ENCODE results near the gene GRB10.

Gene GRB10

DNA sequence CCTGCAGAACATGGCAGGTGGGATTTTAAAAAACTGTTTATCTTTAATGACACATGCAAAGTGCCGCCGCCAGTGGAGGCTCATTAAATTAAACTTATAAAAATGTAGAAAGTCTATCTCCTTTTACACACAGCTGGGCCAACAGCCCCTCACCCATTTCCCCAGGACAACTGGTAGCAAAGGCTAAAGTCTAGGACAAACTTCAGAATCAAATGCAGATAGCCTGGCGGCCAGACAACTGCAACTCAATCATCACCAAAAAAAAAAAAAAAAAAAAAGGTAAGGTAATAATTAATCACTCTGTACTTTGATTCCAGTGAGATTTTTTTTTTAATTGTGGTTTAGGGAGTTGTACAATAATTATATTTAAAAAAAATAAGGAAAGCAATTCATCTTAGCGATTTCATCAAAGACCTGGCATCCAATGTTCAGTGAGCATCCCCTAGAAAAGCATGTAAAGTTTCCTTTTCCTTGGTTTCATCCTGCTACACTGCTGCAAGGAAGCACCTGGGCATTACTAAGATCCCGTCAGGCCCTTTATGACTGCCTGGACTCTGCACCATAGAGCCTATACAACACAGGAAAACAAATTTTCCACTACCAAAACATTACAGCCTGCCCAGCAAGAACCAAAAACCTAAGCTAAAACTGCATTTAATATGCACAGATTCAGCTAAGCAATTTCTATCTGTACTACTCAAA, 98.5 kb downstream of the GRB10 start:
- ChIA-PET CTCF (no interaction called here), POLR2A (no interaction called here)
- TF ChIP-seq L3MBTL2 (conservative IDR thresholded peaks at IDR 0.05), result no peak
- TF ChIP-seq FOXM1 (IDR thresholded peaks at IDR 0.05; ENCODE audit: borderline replicate concordance), result no peak
- no peak for TF ChIP-seq TARDBP (IDR thresholded peaks at IDR 0.05)
- no peak for TF ChIP-seq ELF4 (IDR thresholded peaks at IDR 0.05)
- no peak for TF ChIP-seq HDGF (IDR thresholded peaks at IDR 0.05; ENCODE audit: borderline replicate concordance)
- no peak for DNase-seq (ENCODE audit: extremely low spot score)

DNA sequence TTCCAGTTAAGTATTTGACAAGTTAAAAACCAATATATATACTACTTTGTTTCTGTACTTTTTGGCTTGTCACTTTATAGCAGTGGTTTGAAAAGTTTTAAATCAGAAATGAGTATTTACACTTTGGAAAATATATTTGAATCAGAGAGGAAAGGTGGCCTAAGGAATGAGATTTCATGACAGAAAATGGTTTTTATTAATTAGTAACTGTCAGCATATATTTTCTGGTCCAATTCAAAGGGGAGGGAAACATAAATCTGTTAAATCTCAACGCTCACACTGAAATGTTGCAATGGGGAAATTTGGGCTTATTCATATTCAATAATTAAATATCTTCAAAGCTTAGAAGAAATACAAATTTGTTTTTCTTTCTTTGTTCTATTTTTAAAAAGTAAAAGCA, 100.1 kb downstream of the GRB10 start:
- DNase-seq (ENCODE audit: extremely low spot score), result no peak

DNA sequence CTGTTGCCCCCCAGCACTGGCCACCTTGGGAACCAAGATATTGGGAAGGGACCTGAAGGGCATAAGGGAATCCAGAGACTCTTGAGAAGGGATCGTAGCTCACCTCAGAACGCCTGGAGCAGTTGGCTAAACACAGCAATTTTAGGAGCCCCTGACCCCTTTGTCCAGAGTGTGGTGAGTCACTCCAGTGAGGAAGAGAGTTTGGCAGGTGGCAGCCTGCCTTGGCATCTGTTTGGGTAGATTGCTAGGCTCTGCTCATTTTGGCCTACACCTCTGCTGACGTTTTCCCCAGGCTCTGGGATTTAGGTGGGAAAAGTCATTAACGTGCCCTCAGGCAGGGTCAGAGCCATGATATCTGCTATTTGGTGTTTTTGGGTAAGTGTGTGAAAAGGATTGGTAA, 100.6 kb downstream of the GRB10 start:
- CTCF ChIA-PET, result no interaction called here
- TF ChIP-seq ELF4 (IDR thresholded peaks at IDR 0.05), result no peak
- TF ChIP-seq FOXM1 (IDR thresholded peaks at IDR 0.05; ENCODE audit: borderline replicate concordance), result no peak
- TF ChIP-seq, protein P1, sequence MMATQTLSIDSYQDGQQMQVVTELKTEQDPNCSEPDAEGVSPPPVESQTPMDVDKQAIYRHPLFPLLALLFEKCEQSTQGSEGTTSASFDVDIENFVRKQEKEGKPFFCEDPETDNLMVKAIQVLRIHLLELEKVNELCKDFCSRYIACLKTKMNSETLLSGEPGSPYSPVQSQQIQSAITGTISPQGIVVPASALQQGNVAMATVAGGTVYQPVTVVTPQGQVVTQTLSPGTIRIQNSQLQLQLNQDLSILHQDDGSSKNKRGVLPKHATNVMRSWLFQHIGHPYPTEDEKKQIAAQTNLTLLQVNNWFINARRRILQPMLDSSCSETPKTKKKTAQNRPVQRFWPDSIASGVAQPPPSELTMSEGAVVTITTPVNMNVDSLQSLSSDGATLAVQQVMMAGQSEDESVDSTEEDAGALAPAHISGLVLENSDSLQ (IDR thresholded peaks at IDR 0.05), result no peak
- TF ChIP-seq L3MBTL2 (conservative IDR thresholded peaks at IDR 0.05), result no peak
- no peak for TF ChIP-seq TARDBP (IDR thresholded peaks at IDR 0.05)
- TF ChIP-seq CTBP1 (IDR thresholded peaks at IDR 0.05; ENCODE audit: borderline replicate concordance), result no peak
- TF ChIP-seq BHLHE40 (IDR thresholded peaks at IDR 0.05; ENCODE audit: borderline replicate concordance), result no peak
- TF ChIP-seq ARNT (IDR thresholded peaks at IDR 0.05), result no peak
- no peak for TF ChIP-seq NFRKB (IDR thresholded peaks at IDR 0.05)
- TF ChIP-seq SUZ12 (IDR thresholded peaks at IDR 0.05), result no peak
- no peak for TF ChIP-seq ZNF384 (IDR thresholded peaks at IDR 0.05)
- no peak for TF ChIP-seq SP1 (IDR thresholded peaks at IDR 0.05)
- no peak for TF ChIP-seq FOXA1 (IDR thresholded peaks at IDR 0.05)
- TF ChIP-seq HDGF (IDR thresholded peaks at IDR 0.05; ENCODE audit: borderline replicate concordance), result no peak
- no peak for TF ChIP-seq FOXK2 (IDR thresholded peaks at IDR 0.05)
- no peak for TF ChIP-seq LEF1 (IDR thresholded peaks at IDR 0.05; ENCODE audit: borderline replicate concordance)
- POLR2A ChIA-PET, result no interaction called here
- DNase-seq (ENCODE audit: extremely low spot score), result no peak

More for the DNA sequence above, 100.1 kb downstream of the GRB10 start:
- ChIA-PET POLR2A (no interaction called here), CTCF (no interaction called here)
- TF ChIP-seq LEF1 (IDR thresholded peaks at IDR 0.05; ENCODE audit: borderline replicate concordance) (no peak), FOXA1 (IDR thresholded peaks at IDR 0.05) (no peak), TARDBP (IDR thresholded peaks at IDR 0.05) (no peak), SUZ12 (IDR thresholded peaks at IDR 0.05) (no peak), ZNF384 (IDR thresholded peaks at IDR 0.05) (no peak), L3MBTL2 (conservative IDR thresholded peaks at IDR 0.05) (no peak)

DNA sequence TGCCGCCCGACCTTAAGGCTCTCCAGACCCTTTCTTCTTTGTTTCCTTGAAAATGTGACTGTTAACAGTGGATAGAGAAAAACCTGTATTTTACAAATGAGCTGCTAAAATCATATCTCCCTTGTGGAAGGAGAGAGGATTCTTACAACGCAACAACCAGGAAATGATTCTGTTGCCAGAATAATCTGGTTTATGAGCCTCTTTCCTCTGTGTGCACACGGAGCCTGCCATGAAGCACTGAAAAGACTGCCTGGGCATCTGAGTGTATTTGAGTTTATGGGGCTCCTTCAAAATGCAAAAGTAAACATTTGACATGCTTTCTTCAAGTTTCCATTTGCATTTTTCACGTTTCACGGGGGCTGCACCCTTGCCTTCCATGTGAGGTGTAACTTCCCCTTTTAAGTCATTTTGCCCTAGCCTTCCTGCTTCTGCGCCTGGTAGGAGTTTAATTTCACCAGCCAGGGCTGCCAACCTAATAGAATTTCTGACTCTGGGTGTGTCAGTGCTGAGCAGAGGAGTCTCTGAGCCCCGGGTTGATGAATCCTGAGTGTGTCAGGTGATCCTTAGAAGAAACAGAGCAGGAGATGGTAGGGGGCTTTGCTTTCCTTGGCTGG, 101.2 kb downstream of the GRB10 start:
- CTCF ChIA-PET, result no interaction called here
- no peak for DNase-seq (ENCODE audit: extremely low spot score)

DNA sequence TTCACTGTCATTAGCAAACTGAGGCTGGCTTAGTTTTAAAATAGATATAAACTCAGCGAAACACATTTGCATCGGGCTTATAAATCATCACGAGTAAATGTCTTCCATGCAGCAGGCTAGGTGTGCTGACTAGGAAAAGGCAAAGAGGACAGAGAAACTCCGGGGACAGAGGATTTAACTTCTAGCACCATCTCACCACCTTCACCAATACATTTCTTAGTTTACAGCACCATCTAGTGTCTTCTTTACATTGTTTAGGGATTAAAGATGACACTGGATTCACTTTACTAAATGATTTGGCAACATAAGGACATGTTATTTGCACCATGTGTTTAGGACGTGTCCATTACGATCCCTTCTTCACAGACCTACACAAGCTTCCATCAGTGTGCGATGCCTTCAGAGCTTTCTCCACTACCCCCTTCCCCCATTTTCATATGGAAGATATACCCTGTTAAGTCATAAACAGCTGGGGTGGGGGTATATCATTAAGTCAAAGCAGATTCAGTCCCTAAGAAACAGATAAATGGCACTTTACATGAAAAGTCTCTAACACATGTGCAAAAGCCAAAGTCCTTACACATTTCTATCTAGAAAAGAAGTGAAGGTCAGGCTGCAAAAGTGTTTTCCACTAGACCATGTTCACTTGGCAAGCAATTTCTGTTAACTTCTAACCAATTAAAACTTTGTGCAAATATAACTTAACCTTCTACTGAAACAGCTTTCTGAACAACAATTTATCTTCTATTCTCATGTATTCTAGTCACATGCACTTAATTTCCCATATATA, 103.3 kb downstream of the GRB10 start:
- peak; percentile 22 for DNase-seq (ENCODE audit: extremely low spot score)
- POLR2A ChIA-PET, result no interaction called here

More for the DNA sequence above, 101.2 kb downstream of the GRB10 start:
- TF ChIP-seq SUZ12 (IDR thresholded peaks at IDR 0.05) (no peak), BHLHE40 (IDR thresholded peaks at IDR 0.05; ENCODE audit: borderline replicate concordance) (no peak), TARDBP (IDR thresholded peaks at IDR 0.05) (no peak), FOXM1 (IDR thresholded peaks at IDR 0.05; ENCODE audit: borderline replicate concordance) (no peak), HDGF (IDR thresholded peaks at IDR 0.05; ENCODE audit: borderline replicate concordance) (no peak), NFRKB (IDR thresholded peaks at IDR 0.05) (no peak), CTBP1 (IDR thresholded peaks at IDR 0.05; ENCODE audit: borderline replicate concordance) (no peak)
- POLR2A ChIA-PET, result no interaction called here

DNA sequence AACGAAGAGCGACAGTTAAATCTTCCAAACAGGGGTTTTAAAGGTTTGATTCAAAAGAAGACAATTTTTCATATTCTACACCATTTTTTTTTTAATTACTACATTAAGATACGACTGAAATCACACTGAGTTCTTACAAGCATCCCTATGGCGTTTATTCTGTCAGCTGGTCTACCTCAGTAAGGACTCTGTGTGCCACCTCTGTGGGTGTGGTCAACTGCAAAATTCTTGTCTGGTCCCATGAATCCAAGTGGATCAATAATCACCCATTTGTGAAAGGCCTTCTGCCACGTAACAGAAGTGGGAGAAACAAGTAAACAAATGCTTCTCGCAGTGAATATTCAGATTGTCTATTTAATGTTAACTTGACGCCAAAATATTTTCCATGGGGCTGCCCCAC, 104.1 kb downstream of the GRB10 start:
- TF ChIP-seq FOXA1 (IDR thresholded peaks at IDR 0.05), result no peak
- POLR2A ChIA-PET, result no interaction called here
- no peak for DNase-seq (ENCODE audit: extremely low spot score)
- CTCF ChIA-PET, result no interaction called here

More for the DNA sequence above, 103.3 kb downstream of the GRB10 start:
- CTCF ChIA-PET, result interaction anchor here (0.7 kb wide), 1 partner anchor 114 kb away, joined by 3 read pairs; the partner anchor contains the start of gene DDC
- no peak for TF ChIP-seq ARNT (IDR thresholded peaks at IDR 0.05)
- no peak for TF ChIP-seq LEF1 (IDR thresholded peaks at IDR 0.05; ENCODE audit: borderline replicate concordance)
- no peak for TF ChIP-seq TARDBP (IDR thresholded peaks at IDR 0.05)
- TF ChIP-seq FOXM1 (IDR thresholded peaks at IDR 0.05; ENCODE audit: borderline replicate concordance), result no peak
- no peak for TF ChIP-seq BHLHE40 (IDR thresholded peaks at IDR 0.05; ENCODE audit: borderline replicate concordance)
- TF ChIP-seq CTBP1 (IDR thresholded peaks at IDR 0.05; ENCODE audit: borderline replicate concordance), result no peak
- TF ChIP-seq HDGF (IDR thresholded peaks at IDR 0.05; ENCODE audit: borderline replicate concordance), result no peak
- TF ChIP-seq FOXA1 (IDR thresholded peaks at IDR 0.05), result no peak
- no peak for TF ChIP-seq FOXK2 (IDR thresholded peaks at IDR 0.05)
- TF ChIP-seq, protein P1 (IDR thresholded peaks at IDR 0.05), result no peak
- TF ChIP-seq NFRKB (IDR thresholded peaks at IDR 0.05), result no peak

DNA sequence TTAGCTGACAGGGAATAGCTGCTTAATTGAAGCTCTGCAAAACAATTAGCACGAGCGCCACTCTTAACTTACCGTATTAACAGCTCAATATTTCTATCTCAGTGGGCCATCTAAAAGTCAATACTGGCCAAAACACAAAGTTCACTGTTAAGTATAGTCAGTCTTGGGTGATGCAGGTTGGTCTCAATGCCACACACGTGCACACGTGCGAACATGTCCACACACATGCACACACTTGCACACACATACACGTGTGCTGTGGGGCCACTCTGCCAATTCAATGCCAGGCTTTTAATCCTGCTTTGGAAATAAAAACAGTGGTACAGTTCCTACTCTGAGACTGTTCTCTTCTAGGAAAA, 105.1 kb downstream of the GRB10 start:
- TF ChIP-seq CTBP1 (IDR thresholded peaks at IDR 0.05; ENCODE audit: borderline replicate concordance) (no peak), ARNT (IDR thresholded peaks at IDR 0.05) (no peak), LEF1 (IDR thresholded peaks at IDR 0.05; ENCODE audit: borderline replicate concordance) (no peak), L3MBTL2 (conservative IDR thresholded peaks at IDR 0.05) (no peak)
- TF ChIP-seq, protein P1 (IDR thresholded peaks at IDR 0.05), result no peak
- ChIA-PET POLR2A (no interaction called here), CTCF (no interaction called here)
- no peak for DNase-seq (ENCODE audit: extremely low spot score)
